Mesenteric fat pad (tissue), 1 donor: ENCODE results near the gene GREB1L. TPM values are rescaled to one million over a fixed set of nuclear protein-coding genes. Genes with fewer than 3 reads are reported as not detected.
"Not testable (repeated sequence)": the region's sequence is repeated elsewhere in the genome, so short reads cannot be mapped to it uniquely, and the experiment has no call there.

Experiments
- DNase-seq: peaks from one replicate; pipeline ENCODE4 v3.0.0-alpha.2; 2020; ENCODE audit warnings: low spot score
- total RNA-seq: library from RNA; stranded (reverse); fragmentation: NEBNext Ultra II Directional; extraction: Animal tissue kit (Norgen Biotek cat#: 25700); gene quantifications from one replicate; pipeline ENCODE4 v1.2.1, GENCODE V29; 2021
- donor health status: DM: yes; HTN: yes; CAD: no.

The GREB1L gene
- total RNA-seq, 1 donor from 2014 or later, result 8.6 TPM

GRCh38 chr18:21362831-21363230 is 120.8 kb downstream of the GREB1L start:
- no peak for DNase-seq

GRCh38 chr18:21363348-21363747 is 121.3 kb downstream of the GREB1L start:
- no peak for DNase-seq

GRCh38 chr18:21364471-21364870 is 122.4 kb downstream of the GREB1L start:
- DNase-seq, result no peak

- DNase-seq, result no peak
Observed at GRCh38 chr18:21366896-21367295, 124.9 kb downstream of the GREB1L start.

GRCh38 chr18:21369146-21369545 is 127.1 kb downstream of the GREB1L start:
- DNase-seq, result no peak

- not testable (repeated sequence) for DNase-seq
Observed at GRCh38 chr18:21369597-21369996, 127.6 kb downstream of the GREB1L start.

- no peak for DNase-seq
Observed at GRCh38 chr18:21383031-21383430, 141.0 kb downstream of the GREB1L start.

- no peak for DNase-seq
Observed at GRCh38 chr18:21386523-21387240, 144.7 kb downstream of the GREB1L start.

- no peak for DNase-seq
Observed at GRCh38 chr18:21387886-21388285, 145.9 kb downstream of the GREB1L start.

- DNase-seq, result no peak
Observed at GRCh38 chr18:21389283-21389682, 147.3 kb downstream of the GREB1L start.

- no peak for DNase-seq
Observed at GRCh38 chr18:21389903-21390302, 147.9 kb downstream of the GREB1L start.

GRCh38 chr18:21391074-21391673 is 149.1 kb downstream of the GREB1L start:
- no peak for DNase-seq

- no peak for DNase-seq
Observed at GRCh38 chr18:21393986-21394385, 152.0 kb downstream of the GREB1L start.

- no peak for DNase-seq
Observed at GRCh38 chr18:21398121-21398520, 156.1 kb downstream of the GREB1L start.

GRCh38 chr18:21402272-21402671 is 160.2 kb downstream of the GREB1L start:
- DNase-seq, result no peak

GRCh38 chr18:21404426-21404825 is 162.4 kb downstream of the GREB1L start:
- DNase-seq, result no peak

- no peak for DNase-seq
Observed at GRCh38 chr18:21406116-21406515, 164.1 kb downstream of the GREB1L start.

GRCh38 chr18:21408681-21409080 is 166.6 kb downstream of the GREB1L start:
- no peak for DNase-seq

- DNase-seq, result no peak
Observed at GRCh38 chr18:21433436-21433835, 191.4 kb downstream of the GREB1L start.

- DNase-seq, result no peak
Observed at GRCh38 chr18:21439431-21439846, 197.4 kb downstream of the GREB1L start.

- DNase-seq, result no peak
Observed at GRCh38 chr18:21441670-21442069, 199.6 kb downstream of the GREB1L start.

GRCh38 chr18:21443776-21444464 is 201.9 kb downstream of the GREB1L start:
- DNase-seq, result no peak
